ENCODE results near the gene LRIG2.
"Not testable (repeated sequence)": the region's sequence is repeated elsewhere in the genome, so short reads cannot be mapped to it uniquely, and the experiment has no call there.

Gene LRIG2

GRCh38 chr1:113072141-113072756, 749 bp upstream of the LRIG2 start:
- no peak; the same call in 1 of the 2 replicates for TF ChIP-seq CTCF (IDR thresholded peaks at IDR 0.05; ENCODE audit: borderline replicate concordance, insufficient read depth, low read depth, low read length)
- peak overlapping the region; percentile 80 for H3K4me3 ChIP-seq (ENCODE audit: low read depth, low read length)

GRCh38 chr1:113073479-113073950, 517 bp downstream of the LRIG2 start:
- peak; percentile 37 for TF ChIP-seq CTCF (IDR thresholded peaks at IDR 0.05; ENCODE audit: borderline replicate concordance, insufficient read depth, low read depth, low read length)
- H3K4me3 ChIP-seq (ENCODE audit: low read depth, low read length): peak overlapping the region; percentile 80

- TF ChIP-seq CTCF (IDR thresholded peaks at IDR 0.05; ENCODE audit: borderline replicate concordance, insufficient read depth, low read depth, low read length): no peak
- H3K4me3 ChIP-seq (ENCODE audit: low read depth, low read length): peak overlapping the region; percentile 80
Measured at GRCh38 chr1:113074237-113074636, 1.2 kb downstream of the LRIG2 start.

GRCh38 chr1:113077978-113078377, 5.0 kb downstream of the LRIG2 start:
- not testable (repeated sequence) for H3K4me3 ChIP-seq (ENCODE audit: low read depth, low read length)

GRCh38 chr1:113086541-113086940, 13.5 kb downstream of the LRIG2 start:
- TF ChIP-seq CTCF (IDR thresholded peaks at IDR 0.05; ENCODE audit: borderline replicate concordance, insufficient read depth, low read depth, low read length): no peak

GRCh38 chr1:113088972-113089371, 16.0 kb downstream of the LRIG2 start:
- no peak overlapping the region for H3K4me3 ChIP-seq (ENCODE audit: low read depth, low read length)
- TF ChIP-seq CTCF (IDR thresholded peaks at IDR 0.05; ENCODE audit: borderline replicate concordance, insufficient read depth, low read depth, low read length): no peak

More at GRCh38 chr1:113086541-113086940, 13.5 kb downstream of the LRIG2 start:
- no peak overlapping the region for H3K4me3 ChIP-seq (ENCODE audit: low read depth, low read length)

- TF ChIP-seq CTCF (IDR thresholded peaks at IDR 0.05; ENCODE audit: borderline replicate concordance, insufficient read depth, low read depth, low read length): no peak
- no peak overlapping the region for H3K4me3 ChIP-seq (ENCODE audit: low read depth, low read length)
Measured at GRCh38 chr1:113090051-113090450, 17.1 kb downstream of the LRIG2 start.

All from GM12875 (cell line).